ENCODE measurements around the gene SELENOH.

The SELENOH gene

DNA sequence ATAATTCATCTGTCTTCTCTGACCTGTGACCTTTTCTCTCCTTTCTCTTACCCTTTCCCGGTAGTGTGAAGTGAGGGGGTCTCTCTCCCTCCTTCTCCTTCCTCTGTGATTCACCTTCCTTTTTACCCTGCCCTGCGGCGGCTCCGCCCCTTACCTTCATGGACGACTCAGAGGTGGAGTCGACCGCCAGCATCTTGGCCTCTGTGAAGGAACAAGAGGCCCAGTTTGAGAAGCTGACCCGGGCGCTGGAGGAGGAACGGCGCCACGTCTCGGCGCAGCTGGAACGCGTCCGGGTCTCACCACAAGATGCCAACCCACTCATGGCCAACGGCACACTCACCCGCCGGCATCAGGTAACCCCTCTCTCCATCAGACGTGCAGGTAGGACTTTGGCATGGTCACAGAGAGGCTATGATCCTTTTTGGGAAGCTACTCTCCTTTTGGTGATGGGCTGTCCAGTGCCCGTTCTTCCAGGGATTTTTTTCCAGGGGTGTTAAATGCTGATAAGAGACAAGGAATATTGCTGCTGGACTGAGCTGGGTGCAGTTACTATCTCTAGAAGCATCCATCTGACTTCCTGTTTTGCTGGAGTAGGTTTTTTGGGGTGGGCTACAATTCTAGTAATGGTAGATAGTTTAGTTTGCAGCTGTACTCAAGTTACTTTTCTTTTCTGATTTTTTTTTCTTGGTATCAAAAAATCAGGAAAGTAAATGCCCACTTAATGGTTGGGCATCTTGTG, 50.2 kb downstream of the SELENOH start:
- no peak overlapping the region for H3K4me3 ChIP-seq (ENCODE audit: low read depth, low read length)
- no peak for DNase-seq (ENCODE audit: low read depth)
- TF ChIP-seq CTCF (IDR thresholded peaks at IDR 0.05; ENCODE audit: low read depth, low read length, missing control alignments), result no peak

GRCh38 chr11:57792060-57792541, 50.8 kb downstream of the SELENOH start:
- H3K4me3 ChIP-seq (ENCODE audit: low read depth, low read length), result no peak overlapping the region
- TF ChIP-seq CTCF (IDR thresholded peaks at IDR 0.05; ENCODE audit: low read depth, low read length, missing control alignments), result no peak
- peak; percentile 60 for DNase-seq (ENCODE audit: low read depth)

DNA sequence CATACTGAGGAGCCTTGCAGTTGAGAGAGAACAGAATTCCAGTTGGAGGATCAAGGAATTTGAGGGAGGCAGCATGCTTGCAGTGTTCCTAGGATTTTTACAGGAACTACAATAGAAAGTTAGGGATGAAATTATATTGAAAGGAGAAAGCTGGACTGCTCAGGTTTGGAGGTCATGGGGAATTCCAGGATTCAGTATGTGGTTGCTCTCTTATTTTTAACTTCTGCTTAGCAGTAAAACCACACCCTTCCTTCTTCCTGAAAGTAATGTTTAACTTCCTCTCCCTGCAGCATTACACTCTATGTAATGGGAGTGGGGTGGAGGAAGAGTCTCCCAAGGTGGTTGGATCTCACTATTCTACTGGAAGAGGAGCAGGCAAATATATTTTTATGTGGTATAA, 51.6 kb downstream of the SELENOH start:
- no peak for TF ChIP-seq CTCF (IDR thresholded peaks at IDR 0.05; ENCODE audit: low read depth, low read length, missing control alignments)
- H3K4me3 ChIP-seq (ENCODE audit: low read depth, low read length), result no peak overlapping the region
- no peak for DNase-seq (ENCODE audit: low read depth)

Measured in GM12864 (cell line).